IPS-NIHi11 (cell line): ENCODE results near the gene HAPLN3.

Experiments
- DNase-seq: peaks from one replicate; pipeline ENCODE4 v3.0.0; 2012; ENCODE audit warnings: mixed read lengths, low spot score

HAPLN3 gene

GRCh38 chr15:88860212-88860611 is 35.1 kb downstream of the HAPLN3 start:
- no peak for DNase-seq

DNA sequence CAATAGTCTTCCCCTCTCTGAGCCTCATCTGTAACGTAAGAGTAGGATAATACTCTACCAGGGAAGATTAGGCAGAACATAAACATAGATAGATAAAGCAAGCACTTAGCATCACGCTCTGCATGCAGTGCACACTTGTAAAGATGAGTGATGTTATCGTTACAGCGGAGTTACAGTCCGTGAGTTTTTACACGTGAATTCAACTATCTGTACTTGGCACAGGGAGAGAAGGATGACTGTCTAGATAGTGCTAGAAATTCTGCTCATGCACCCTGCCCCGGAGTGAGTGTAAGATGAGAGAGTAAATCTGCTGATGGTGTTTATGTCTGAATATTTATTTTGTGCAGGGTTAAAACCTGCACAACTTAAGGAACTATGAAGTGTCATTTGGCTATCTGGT is 35.8 kb downstream of the HAPLN3 start:
- no peak for DNase-seq

DNA sequence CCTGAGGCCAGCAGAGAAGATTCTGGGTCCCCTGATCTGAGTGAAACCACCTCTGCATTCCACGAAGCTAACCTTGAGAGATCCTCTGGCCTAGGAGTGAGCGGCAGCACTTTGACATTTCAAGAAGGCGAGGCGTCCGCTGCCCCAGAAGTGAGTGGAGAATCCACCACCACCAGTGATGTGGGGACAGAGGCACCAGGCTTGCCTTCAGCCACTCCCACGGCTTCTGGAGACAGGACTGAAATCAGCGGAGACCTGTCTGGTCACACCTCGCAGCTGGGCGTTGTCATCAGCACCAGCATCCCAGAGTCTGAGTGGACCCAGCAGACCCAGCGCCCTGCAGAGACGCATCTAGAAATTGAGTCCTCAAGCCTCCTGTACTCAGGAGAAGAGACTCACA is 36.4 kb downstream of the HAPLN3 start:
- DNase-seq, result no peak

DNA sequence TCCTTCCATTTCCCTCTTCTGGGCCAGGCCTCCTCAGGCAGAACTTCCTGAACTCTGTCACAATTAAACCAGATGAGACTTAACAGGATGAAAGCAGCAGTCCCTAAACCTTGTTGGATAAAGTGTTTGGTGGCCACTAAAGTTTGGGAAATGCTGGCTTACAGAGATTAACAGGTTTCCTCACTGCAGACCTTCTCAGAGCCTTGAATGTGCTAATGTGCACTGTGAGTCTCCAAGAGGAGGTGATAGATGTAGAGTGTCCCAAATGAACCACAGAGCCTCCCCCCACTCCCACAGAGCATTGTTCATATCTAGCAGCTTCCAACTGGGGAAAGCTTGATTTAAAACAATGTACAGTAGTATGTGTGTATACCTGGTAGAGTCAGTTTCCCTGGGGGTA is 42.9 kb downstream of the HAPLN3 start:
- DNase-seq, result no peak

DNA sequence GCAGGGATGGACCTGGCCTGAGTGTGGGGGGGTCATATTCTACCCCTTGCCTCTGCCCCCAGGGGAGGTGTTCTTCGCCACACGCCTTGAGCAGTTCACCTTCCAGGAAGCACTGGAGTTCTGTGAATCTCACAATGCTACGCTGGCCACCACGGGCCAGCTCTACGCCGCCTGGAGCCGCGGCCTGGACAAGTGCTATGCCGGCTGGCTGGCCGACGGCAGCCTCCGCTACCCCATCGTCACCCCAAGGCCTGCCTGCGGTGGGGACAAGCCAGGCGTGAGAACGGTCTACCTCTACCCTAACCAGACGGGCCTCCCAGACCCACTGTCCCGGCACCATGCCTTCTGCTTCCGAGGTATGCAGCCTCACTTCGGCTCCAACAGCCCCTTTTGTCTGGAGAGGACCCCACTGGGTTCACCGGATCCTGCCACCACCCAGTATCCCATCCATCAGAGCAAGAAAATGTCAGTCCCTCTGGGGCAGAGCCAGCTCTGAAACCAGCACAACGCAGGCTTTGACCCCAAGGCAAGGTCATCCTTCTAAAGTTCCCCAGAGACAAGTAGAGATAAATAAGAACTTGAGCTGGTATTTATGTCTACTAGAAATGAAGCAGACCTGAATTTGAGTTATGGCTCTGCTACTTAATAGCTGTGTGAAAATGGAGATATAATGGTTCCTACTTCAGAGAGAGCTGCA is 45.8 kb downstream of the HAPLN3 start:
- DNase-seq, result no peak

GRCh38 chr15:88848203-88848602 is 47.1 kb downstream of the HAPLN3 start:
- no peak for DNase-seq

DNA sequence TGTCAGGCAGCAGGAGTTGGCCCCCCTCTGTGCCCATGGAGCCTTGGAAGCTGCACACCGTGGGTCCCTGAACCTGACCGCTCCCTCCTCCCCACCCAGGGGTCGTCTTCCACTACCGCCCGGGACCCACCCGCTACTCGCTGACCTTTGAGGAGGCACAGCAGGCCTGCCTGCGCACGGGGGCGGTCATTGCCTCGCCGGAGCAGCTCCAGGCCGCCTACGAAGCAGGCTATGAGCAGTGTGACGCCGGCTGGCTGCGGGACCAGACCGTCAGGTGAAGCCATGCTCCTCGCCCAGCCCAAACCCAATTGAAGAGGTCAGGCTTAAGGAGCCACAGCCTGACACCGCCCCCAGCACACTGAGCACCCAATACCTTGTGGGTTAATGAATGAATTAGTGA is 48.2 kb downstream of the HAPLN3 start:
- no peak for DNase-seq

GRCh38 chr15:88845616-88846015 is 49.7 kb downstream of the HAPLN3 start:
- no peak for DNase-seq

GRCh38 chr15:88844749-88845386 is 50.5 kb downstream of the HAPLN3 start:
- no peak for DNase-seq

GRCh38 chr15:88843334-88843733 is 52.0 kb downstream of the HAPLN3 start:
- DNase-seq, result no peak

GRCh38 chr15:88842156-88842555 is 53.2 kb downstream of the HAPLN3 start:
- DNase-seq, result no peak

GRCh38 chr15:88841236-88841635 is 54.1 kb downstream of the HAPLN3 start:
- DNase-seq, result no peak

- DNase-seq, result no peak
Observed at GRCh38 chr15:88839961-88840360, 55.4 kb downstream of the HAPLN3 start.

DNA sequence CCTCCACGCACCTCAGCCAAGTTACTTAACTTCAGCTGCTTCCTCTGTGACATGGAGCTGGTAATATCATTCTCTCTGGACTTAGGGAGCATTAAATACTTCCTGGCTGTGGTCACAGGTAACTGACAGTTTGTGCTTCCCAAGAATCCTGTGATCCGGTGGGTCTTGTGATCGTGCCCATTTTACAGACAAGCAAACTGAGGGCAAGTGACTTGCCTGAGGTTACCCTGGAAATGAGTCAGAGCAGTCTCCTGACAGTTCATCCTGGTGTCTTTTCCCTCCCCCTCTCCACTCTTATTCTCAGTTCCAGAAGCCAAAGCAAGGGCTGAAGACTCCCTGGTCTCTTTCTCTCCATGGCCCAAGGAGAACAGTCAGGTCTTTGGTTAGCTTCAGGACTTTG is 56.2 kb downstream of the HAPLN3 start:
- DNase-seq, result no peak

- DNase-seq, result no peak
Observed at GRCh38 chr15:88838667-88839066, 56.7 kb downstream of the HAPLN3 start.

DNA sequence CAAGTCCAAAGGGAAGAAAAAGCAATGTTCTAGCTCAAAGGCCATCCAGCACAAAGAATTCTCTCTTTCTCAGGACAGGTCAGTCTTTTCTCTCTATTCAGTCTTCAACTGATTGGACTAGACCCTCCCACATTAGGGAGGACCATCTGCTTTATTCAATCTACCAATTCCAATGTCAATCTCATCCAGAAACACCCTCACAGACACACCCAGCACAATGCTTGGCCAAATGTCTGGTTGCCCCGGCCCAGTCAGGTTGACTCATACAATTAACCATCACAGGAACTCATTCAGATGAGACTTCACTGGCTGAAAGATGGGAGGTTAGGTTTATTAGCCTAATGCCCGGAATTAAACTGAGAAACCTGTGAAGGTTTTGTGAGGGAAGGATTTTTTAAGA is 59.7 kb downstream of the HAPLN3 start:
- no peak for DNase-seq

GRCh38 chr15:88835119-88835518 is 60.2 kb downstream of the HAPLN3 start:
- DNase-seq, result no peak

DNA sequence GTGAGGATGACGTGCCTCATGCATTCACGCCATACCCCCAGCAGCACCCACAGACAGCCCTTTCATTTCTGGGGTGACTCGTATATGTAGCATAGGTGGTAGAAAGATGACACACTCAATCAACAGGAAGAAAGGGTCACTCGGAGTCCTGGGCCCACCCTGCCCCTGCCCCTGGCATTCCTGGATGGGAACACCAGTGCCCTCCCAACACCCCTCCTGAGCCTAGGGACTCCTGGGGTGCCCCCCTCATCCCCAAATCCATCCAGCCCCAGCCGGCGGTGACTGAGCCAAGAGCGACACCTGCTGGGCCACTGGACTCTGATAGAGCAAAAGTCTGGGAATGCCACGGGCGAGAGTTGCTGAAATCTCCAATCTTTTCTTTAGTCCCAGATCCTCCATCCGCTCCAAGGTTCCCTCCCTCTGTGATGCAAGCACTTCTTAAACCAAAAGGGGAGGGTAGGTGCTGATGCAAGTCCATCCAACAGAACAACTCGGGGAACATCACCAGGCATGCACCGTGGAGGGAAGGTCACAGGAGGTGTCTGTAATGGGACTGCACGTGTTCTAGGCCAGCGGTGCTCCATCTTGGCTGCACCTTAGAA is 61.0 kb downstream of the HAPLN3 start:
- DNase-seq, result peak; percentile 74

GRCh38 chr15:88833731-88834100 is 61.6 kb downstream of the HAPLN3 start:
- DNase-seq, result no peak

DNA sequence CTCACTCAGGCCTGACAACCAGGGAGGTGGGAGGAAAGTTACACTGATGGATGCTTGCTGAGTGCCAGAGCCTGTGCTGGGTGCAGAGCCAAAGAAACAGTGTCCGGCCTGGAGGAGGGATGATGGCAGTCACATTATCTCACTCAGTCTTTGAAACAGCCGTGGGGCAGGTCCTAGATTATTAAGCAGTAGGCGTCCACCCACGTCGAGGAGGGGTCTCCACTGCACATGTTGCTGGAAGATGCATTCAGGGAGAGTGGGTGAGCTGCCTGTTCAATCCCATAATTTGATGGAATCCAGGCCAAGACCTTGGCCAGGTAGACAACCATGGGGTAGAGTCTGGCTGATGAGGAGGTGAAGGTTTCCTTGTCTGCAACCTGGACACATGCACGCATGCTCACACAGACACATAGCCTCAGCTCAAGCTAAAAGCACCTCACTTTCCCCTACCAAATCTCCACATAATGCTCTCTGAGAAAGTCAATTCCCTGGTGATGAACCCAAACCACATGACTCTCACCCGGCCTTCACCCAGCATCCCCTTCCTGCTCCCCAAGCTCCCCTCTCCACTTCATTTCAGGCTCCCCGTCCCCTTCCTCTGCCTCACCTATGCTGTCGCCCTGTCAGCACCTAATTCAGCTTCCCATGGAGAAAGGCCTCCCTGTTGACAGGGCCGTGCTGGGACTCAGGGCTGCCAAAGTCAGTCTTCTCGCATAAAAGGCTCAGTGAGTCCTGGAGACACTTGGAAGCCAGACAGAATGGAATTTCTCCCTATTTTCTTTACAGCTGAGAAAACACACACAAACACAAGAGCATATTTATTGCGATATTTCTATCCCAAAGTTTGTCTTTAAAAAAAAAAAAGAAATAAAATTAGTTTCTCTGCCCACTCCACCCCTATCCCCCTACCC is 62.3 kb downstream of the HAPLN3 start:
- DNase-seq, result no peak

DNA sequence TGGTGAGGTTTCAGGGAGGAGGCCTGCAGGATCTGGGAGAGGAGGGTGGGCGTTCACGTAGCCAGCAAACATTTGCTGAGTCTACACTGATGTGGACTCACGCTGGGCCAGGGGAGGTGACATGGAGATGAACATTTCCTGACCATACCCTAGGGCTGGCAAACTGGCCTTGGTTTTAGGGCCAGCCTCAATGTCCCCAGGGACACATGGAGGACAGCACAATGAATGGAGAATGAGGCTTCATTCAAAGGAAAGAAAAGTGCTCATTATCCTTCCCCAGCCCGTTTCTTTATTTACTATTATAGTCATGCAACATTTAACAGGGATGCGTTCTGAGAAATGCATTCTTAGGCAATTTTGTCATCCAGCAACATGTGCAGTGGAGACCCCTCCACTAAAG is 65.3 kb downstream of the HAPLN3 start:
- DNase-seq, result no peak

GRCh38 chr15:88828791-88829190 is 66.6 kb downstream of the HAPLN3 start:
- DNase-seq, result no peak
